Mesenchymal stem cell (in vitro differentiated cells and primary cell): ENCODE data around the gene ZRSR2.
A peak's percentile ranks its signal among the peaks of the same experiment; 100 is the strongest.
"Not testable (repeated sequence)": the region's sequence is repeated elsewhere in the genome, so short reads cannot be mapped to it uniquely, and the experiment has no call there.

Experiments used
- DNase-seq: peaks from one replicate; pipeline ENCODE4 v3.0.0-alpha.2; 2013
- H2AFZ ChIP-seq: one replicate; pipeline ENCODE4 v1.6.1; 2013; ENCODE audit warnings: low read depth, mild to moderate bottlenecking, control low read depth, inconsistent platforms, low read length, moderate library complexity
- H2AK5ac ChIP-seq: 2 replicates; pipeline ENCODE4 v1.6.1; 2013; ENCODE audit warnings: low read length, moderate library complexity, mild to moderate bottlenecking, inconsistent platforms; ENCODE audit not compliant: severe bottlenecking
- H2BK120ac ChIP-seq: one replicate; pipeline ENCODE4 v1.6.1; 2013; ENCODE audit warnings: low read depth, mild to moderate bottlenecking, inconsistent platforms, low read length, moderate library complexity
- H2BK12ac ChIP-seq, 2 experiments: one replicate each; pipeline ENCODE4 v1.6.1; 2013; ENCODE audit warnings: inconsistent platforms in 2 of 2, low read length in 2 of 2, mild to moderate bottlenecking in 2 of 2, moderate library complexity in 2 of 2, control low read depth in 1 of 2
- H2BK15ac ChIP-seq: one replicate; pipeline ENCODE4 v1.6.1; 2013; ENCODE audit warnings: mild to moderate bottlenecking, low read depth, inconsistent platforms; ENCODE audit not compliant: poor library complexity, severe bottlenecking
- H2BK5ac ChIP-seq: 2 replicates; pipeline ENCODE4 v1.6.1; 2013; ENCODE audit warnings: low read depth, mild to moderate bottlenecking, low read length, control low read depth, inconsistent platforms; ENCODE audit not compliant: poor library complexity, severe bottlenecking
- H3K14ac ChIP-seq, 2 experiments: one replicate each; pipeline ENCODE4 v1.6.1; 2013; ENCODE audit warnings: inconsistent platforms in 2 of 2, low read length in 2 of 2, control low read depth in 1 of 2, mild to moderate bottlenecking in 1 of 2, moderate library complexity in 1 of 2
- H3K18ac ChIP-seq, 2 experiments: one replicate each; pipeline ENCODE4 v1.6.1; 2013; ENCODE audit warnings: inconsistent platforms in 2 of 2, low read length in 2 of 2, control low read depth in 1 of 2, low read depth in 1 of 2, mild to moderate bottlenecking in 1 of 2
- H3K23ac ChIP-seq, 2 experiments: one replicate each; pipeline ENCODE4 v1.6.1; 2013; ENCODE audit warnings: inconsistent platforms in 2 of 2, low read length in 2 of 2, mild to moderate bottlenecking in 2 of 2, moderate library complexity in 2 of 2, control low read depth in 1 of 2
- H3K27ac ChIP-seq: 2 replicates; pipeline ENCODE4 v1.5.1; 2013; ENCODE audit warnings: mild to moderate bottlenecking, moderate library complexity, low read length, control low read depth, inconsistent platforms; ENCODE audit not compliant: poor library complexity, severe bottlenecking
- H3K27me3 ChIP-seq, 2 experiments: 2 replicates each; pipeline versions ENCODE4 v1.6.1 to v1.7.0; 2013; ENCODE audit warnings: low read length in 2 of 2, mild to moderate bottlenecking in 2 of 2, moderate library complexity in 2 of 2, control low read depth in 1 of 2, inconsistent platforms in 1 of 2; ENCODE audit not compliant: control insufficient read depth in 1 of 2, insufficient read depth in 1 of 2
- H3K36me3 ChIP-seq, 2 experiments: 2 replicates each; pipeline versions ENCODE4 v1.6.1 to v1.7.0; 2013; ENCODE audit warnings: low read length in 2 of 2, control low read depth in 1 of 2, inconsistent platforms in 1 of 2, low read depth in 1 of 2, mild to moderate bottlenecking in 1 of 2; ENCODE audit not compliant: insufficient read depth in 2 of 2, control insufficient read depth in 1 of 2
- H3K4ac ChIP-seq, 2 experiments: one replicate each; pipeline ENCODE4 v1.6.1; 2013; ENCODE audit warnings: inconsistent platforms in 2 of 2, low read length in 2 of 2, mild to moderate bottlenecking in 2 of 2, moderate library complexity in 2 of 2, control low read depth in 1 of 2, low read depth in 1 of 2
- H3K4me1 ChIP-seq: 2 replicates; pipeline ENCODE4 v1.6.1; 2013; ENCODE audit warnings: low read depth, low read length, control low read depth; ENCODE audit not compliant: control insufficient read depth, insufficient read depth
- H3K4me2 ChIP-seq: 2 replicates; pipeline ENCODE4 v1.6.1; 2013; ENCODE audit warnings: low read length, mild to moderate bottlenecking, inconsistent platforms; ENCODE audit not compliant: poor library complexity, severe bottlenecking
- H3K4me3 ChIP-seq, 2 experiments: 2 replicates each; pipeline versions ENCODE4 v1.5.1 to v1.7.0; 2013; ENCODE audit warnings: low read length in 2 of 2, mild to moderate bottlenecking in 2 of 2, control low read depth in 1 of 2, low read depth in 1 of 2; ENCODE audit not compliant: insufficient read depth in 1 of 2
- H3K79me1 ChIP-seq: replicated peaks from 2 replicates; pipeline ENCODE4 v1.6.1; 2013; ENCODE audit warnings: mild to moderate bottlenecking, control low read depth, low read length, inconsistent platforms; ENCODE audit not compliant: poor library complexity, severe bottlenecking
- H3K9ac ChIP-seq: 2 replicates; pipeline ENCODE4 v1.7.0; 2013; ENCODE audit warnings: mild to moderate bottlenecking, low read length, moderate library complexity
- H3K9me3 ChIP-seq: 2 replicates; pipeline ENCODE4 v1.7.0; 2013; ENCODE audit warnings: mild to moderate bottlenecking, low read length; ENCODE audit not compliant: control insufficient read depth
- H4K8ac ChIP-seq: one replicate; pipeline ENCODE4 v1.6.1; 2013; ENCODE audit warnings: inconsistent platforms, mild to moderate bottlenecking, low read length, moderate library complexity
- H4K91ac ChIP-seq: one replicate; pipeline ENCODE4 v1.6.1; 2013; ENCODE audit warnings: mild to moderate bottlenecking, low read length, inconsistent platforms
- WGBS: methylation state at CpG from one replicate; pipeline ENCODE4 v1.1.7; 2013; ENCODE audit warnings: mixed read lengths; 5-methylcytosine and 5-hydroxymethylcytosine counted together

The ZRSR2 gene

GRCh38 chrX:15751155-15751819 is 39.0 kb upstream of the ZRSR2 start:
- Histone ChIP-seq H4K91ac (no peak overlapping the region), H2AK5ac (no peak overlapping the region), H2AFZ (no peak overlapping the region), H3K27ac (no peak overlapping the region), H3K27me3 (no peaks in the 10 kb centered on the region), H4K8ac (no peak overlapping the region), H2BK12ac (no peak overlapping the region), H3K36me3 (no peaks in the 10 kb centered on the region), H3K4me1 (no peaks in the 10 kb centered on the region), H3K4me3 (no peak overlapping the region), H3K14ac (no peak overlapping the region), H3K79me1 (peaks cover 2% of the 10 kb centered on the region), H2BK15ac (no peak overlapping the region), H3K4ac (no peak overlapping the region), H2BK5ac (no peak overlapping the region), H2BK120ac (no peak overlapping the region), H3K9me3 (no peaks in the 10 kb centered on the region), H3K18ac (no peak overlapping the region), H3K4me2 (no peak overlapping the region), H3K9ac (peak overlapping the region; percentile 74), H3K23ac (no peak overlapping the region)
- DNase-seq: peak; percentile 88
- WGBS: 0% methylated on average over 2 of the region's 4 CpGs

- Histone ChIP-seq H4K8ac (no peak overlapping the region), H2BK5ac (no peak overlapping the region)
Measured at GRCh38 chrX:15755091-15755490, 35.2 kb upstream of the ZRSR2 start.

GRCh38 chrX:15758140-15758539 is 32.1 kb upstream of the ZRSR2 start:
- no peaks in the 10 kb centered on the region for H3K36me3 ChIP-seq
- H3K79me1 ChIP-seq: no peaks in the 10 kb centered on the region
- no peak overlapping the region for H3K18ac ChIP-seq
- H2AFZ ChIP-seq: no peak overlapping the region
- no peak overlapping the region for H3K14ac ChIP-seq
- no peak overlapping the region for H3K4me2 ChIP-seq
- no peaks in the 10 kb centered on the region for H3K9me3 ChIP-seq
- DNase-seq: no peak
- no peak overlapping the region for H3K27ac ChIP-seq
- H4K8ac ChIP-seq: no peak overlapping the region
- H2BK120ac ChIP-seq: no peak overlapping the region
- no peak overlapping the region for H2BK12ac ChIP-seq
- H3K4me1 ChIP-seq: no peaks in the 10 kb centered on the region
- no peak overlapping the region for H3K4ac ChIP-seq
- H3K4me3 ChIP-seq: no peak overlapping the region
- H2AK5ac ChIP-seq: no peak overlapping the region
- no peak overlapping the region for H4K91ac ChIP-seq
- 76% methylated on average over 3 of the region's 4 CpGs for WGBS
- H2BK5ac ChIP-seq: no peak overlapping the region
- H3K23ac ChIP-seq: no peak overlapping the region
- H3K9ac ChIP-seq: no peak overlapping the region
- no peaks in the 10 kb centered on the region for H3K27me3 ChIP-seq
- H2BK15ac ChIP-seq: no peak overlapping the region

More at GRCh38 chrX:15755091-15755490, 35.2 kb upstream of the ZRSR2 start:
- H4K91ac ChIP-seq: no peak overlapping the region
- no peak overlapping the region for H2AK5ac ChIP-seq
- DNase-seq: no peak
- no peak overlapping the region for H2BK15ac ChIP-seq
- H3K4ac ChIP-seq: no peak overlapping the region
- H3K27ac ChIP-seq: no peak overlapping the region
- no peaks in the 10 kb centered on the region for H3K27me3 ChIP-seq
- WGBS: 100% methylated on average over 2 of the region's 2 CpGs
- H2AFZ ChIP-seq: no peak overlapping the region
- no peak overlapping the region for H3K23ac ChIP-seq
- H3K4me2 ChIP-seq: no peak overlapping the region
- no peak overlapping the region for H3K4me3 ChIP-seq
- H3K4me1 ChIP-seq: no peaks in the 10 kb centered on the region
- H2BK120ac ChIP-seq: no peak overlapping the region
- no peaks in the 10 kb centered on the region for H3K9me3 ChIP-seq
- H3K36me3 ChIP-seq: no peaks in the 10 kb centered on the region
- H3K14ac ChIP-seq: no peak overlapping the region
- no peak overlapping the region for H3K9ac ChIP-seq
- no peak overlapping the region for H2BK12ac ChIP-seq
- H3K79me1 ChIP-seq: no peaks in the 10 kb centered on the region
- H3K18ac ChIP-seq: no peak overlapping the region

- H3K27ac ChIP-seq, H2AK5ac ChIP-seq, H3K23ac ChIP-seq, H4K8ac ChIP-seq, H3K4me2 ChIP-seq, H2BK15ac ChIP-seq, H3K9ac ChIP-seq, H2BK120ac ChIP-seq, H3K18ac ChIP-seq, H3K14ac ChIP-seq, H3K4ac ChIP-seq, H2AFZ ChIP-seq, H2BK12ac ChIP-seq, H4K91ac ChIP-seq, H3K27me3 ChIP-seq, H2BK5ac ChIP-seq, H3K79me1 ChIP-seq, H3K9me3 ChIP-seq, H3K4me1 ChIP-seq, DNase-seq, H3K36me3 ChIP-seq, H3K4me3 ChIP-seq: not testable (repeated sequence)
- 92% methylated on average over 4 of the region's 6 CpGs for WGBS
Measured at GRCh38 chrX:15759886-15760285, 30.4 kb upstream of the ZRSR2 start.
